ENCODE measurements around the gene DPYSL3.

DNA sequence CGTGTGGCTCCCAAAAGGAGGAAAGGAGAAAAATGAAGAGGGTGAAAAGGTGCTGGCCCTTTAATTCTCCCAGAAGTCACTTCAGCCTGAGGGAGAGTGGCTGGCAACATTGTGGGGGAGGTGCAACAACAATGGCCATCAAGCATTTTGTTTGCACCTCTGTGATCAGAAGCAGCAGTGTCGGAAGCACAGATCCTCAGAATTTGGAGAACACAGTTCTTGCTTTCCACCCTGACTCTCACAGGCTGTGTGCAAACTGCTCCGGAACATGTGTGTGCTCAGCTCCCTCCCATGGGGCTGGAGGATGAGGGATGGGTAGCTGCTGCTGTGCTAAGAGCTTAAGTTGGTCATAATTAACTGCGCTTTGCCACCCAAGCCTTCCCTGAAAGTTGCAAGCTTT lies 127.1 kb downstream of the DPYSL3 start:
- TF ChIP-seq YY1 (IDR thresholded peaks at IDR 0.05; ENCODE audit: insufficient read depth, insufficient read length) (no peak), SUZ12 (IDR thresholded peaks at IDR 0.05; ENCODE audit: extremely low read depth, insufficient read depth, insufficient read length) (no peak), ZNF274 (IDR thresholded peaks at IDR 0.05; ENCODE audit: low read depth, low read length) (no peak)
